NCI-H748 (cell line): ENCODE results near the gene DR1.
"Not testable (repeated sequence)": the region's sequence is repeated elsewhere in the genome, so short reads cannot be mapped to it uniquely, and the experiment has no call there.

Source experiments
- DNase-seq: peaks from one replicate; lab custom pipeline; 2025; ENCODE audit not compliant: unreplicated experiment; lab: John Stamatoyannopoulos, UW

DR1 gene

DNA sequence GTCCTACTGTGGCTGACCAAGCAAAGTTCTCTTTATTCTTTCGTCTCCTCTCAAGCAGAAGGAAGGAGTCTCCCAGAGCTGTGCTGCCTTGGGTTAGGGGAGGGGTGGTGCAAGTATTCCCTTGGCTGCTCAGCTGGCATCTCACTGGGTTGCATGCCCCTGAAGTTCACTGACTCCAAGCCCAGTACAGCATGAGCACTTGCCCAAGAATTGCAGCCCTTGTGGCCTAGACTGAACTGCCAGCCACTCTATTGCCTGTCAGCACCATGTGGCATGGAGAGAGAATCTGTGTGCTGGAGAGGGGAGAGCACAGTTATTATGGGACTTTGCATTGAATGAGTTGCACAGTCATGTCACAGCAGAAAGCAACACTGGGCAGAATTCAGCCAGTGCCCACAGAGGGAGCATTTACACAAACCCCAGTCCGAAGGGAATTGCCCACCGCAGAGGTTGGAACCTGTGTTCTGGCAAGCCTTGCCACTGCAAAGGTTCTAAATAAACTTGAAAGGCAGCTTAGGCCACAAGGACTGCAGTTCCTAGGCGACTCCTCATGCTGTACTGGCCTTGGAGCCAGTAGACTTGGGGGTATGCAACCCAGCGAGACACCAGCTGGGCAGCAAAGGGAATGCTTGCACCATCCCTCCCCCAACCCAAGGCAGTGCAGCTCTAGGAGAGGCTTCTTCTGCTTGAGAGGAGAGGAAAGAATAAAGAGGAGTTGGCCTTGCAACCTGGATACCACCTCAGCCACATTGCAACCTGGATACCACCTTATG lies 28.8 kb downstream of the DR1 start:
- no peak for DNase-seq

DNA sequence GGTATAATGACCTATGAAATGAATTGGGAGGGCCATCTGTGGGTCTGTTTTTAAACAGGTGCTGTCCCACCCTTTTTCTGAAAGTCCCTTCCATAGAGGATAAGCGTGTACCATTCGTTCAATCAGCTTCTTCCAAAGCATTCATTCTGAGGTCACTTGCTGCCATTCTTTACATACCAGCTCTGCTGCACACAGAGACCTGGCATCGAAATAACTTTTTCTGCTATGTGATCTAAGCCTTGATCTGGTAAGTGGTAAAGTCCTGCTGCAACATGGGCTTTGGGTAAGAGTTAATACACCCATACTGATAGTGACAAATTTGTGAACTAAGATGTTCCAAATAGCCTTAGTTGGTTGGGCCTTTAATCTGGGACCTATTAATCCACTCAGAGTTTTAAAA lies 38.9 kb downstream of the DR1 start:
- DNase-seq = no peak

GRCh38 chr1:93386268-93386667 lies 40.6 kb downstream of the DR1 start:
- DNase-seq = not testable (repeated sequence)

DNA sequence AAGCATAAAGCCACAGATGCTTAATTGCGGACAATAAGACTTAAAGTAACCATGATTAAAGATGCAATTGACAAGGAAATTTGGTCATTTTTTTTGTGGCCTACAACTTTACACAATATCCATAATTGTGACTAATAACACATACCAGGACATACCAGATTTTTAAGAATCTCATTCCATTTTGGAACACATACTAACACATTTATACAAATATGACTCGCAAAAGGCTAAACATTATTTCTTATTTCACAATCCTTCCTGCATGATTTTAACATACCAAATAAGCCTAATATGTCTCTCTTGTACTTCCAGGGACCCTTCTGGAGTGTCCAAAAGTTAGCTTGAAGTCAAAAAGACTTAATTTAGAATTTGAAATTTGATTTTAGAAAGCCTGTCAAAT lies 48.8 kb downstream of the DR1 start:
- DNase-seq = no peak

DNA sequence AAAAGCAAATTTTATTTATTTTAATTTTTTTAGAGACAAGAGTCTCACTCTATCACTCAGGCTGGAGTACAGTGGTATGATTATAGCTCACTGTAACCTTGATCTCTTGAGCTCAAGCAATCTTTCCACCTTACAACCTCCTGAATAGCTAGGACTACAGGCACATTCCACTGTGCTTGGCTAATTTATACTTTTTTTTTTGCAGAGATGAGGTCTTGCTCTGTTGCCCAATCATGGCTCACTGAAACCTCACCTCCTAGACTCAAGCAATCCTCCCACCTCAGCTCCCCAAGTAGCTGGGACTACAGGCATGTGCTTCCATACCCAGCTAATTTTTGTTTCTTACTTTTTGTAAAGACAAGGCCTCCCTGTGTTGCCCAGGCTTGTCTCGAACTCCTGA lies 49.5 kb downstream of the DR1 start:
- DNase-seq = no peak

DNA sequence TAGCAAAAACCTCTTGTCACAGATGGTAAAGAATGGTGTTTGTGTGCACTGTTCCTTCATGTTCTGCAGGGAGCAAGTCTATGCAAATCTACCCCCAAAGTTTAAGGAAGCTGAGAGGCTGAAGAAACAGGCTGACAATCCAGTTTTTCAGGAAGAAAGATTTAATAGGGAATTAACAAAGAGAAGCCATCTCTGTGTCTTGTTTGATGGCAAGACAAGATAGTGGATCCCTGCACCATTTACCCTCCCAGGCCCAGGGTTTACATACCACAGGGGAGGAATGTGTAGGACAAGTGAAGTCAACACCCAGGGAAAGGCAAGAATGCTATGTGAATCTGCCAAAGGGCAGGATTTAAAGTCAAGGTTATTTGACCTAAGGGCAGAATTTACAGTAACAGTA lies 54.1 kb downstream of the DR1 start:
- DNase-seq = no peak

GRCh38 chr1:93408203-93408602 lies 62.5 kb downstream of the DR1 start:
- no peak for DNase-seq

- DNase-seq = no peak
Observed at GRCh38 chr1:93411000-93411399, 65.3 kb downstream of the DR1 start.

- no peak for DNase-seq
Observed at GRCh38 chr1:93414749-93415148, 69.0 kb downstream of the DR1 start.

- no peak for DNase-seq
Observed at GRCh38 chr1:93415296-93415695, 69.6 kb downstream of the DR1 start.

DNA sequence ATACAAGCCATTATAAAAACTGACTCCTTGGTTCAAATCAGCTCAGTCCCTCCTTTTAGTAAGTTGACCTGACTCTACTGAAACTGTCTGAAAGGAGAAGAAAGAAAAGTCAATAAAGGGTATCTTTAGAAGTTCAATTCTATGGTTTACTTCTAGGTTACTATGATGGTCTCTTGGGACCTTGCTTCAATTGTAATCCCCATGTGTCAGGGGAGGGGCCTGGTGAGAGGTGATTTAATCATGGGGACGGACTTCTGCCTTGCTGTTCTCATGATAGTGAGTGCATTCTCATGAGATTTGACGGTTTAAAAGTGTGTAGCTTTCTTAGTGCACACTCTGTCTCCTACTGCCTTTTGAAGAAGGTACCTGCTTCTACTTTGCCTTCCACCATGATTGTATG lies 70.5 kb downstream of the DR1 start:
- DNase-seq = no peak
